Measurements from ENCODE around the gene TSPAN17.
"Not testable (repeated sequence)": the region's sequence is repeated elsewhere in the genome, so short reads cannot be mapped to it uniquely, and the experiment has no call there.

Gene TSPAN17

DNA sequence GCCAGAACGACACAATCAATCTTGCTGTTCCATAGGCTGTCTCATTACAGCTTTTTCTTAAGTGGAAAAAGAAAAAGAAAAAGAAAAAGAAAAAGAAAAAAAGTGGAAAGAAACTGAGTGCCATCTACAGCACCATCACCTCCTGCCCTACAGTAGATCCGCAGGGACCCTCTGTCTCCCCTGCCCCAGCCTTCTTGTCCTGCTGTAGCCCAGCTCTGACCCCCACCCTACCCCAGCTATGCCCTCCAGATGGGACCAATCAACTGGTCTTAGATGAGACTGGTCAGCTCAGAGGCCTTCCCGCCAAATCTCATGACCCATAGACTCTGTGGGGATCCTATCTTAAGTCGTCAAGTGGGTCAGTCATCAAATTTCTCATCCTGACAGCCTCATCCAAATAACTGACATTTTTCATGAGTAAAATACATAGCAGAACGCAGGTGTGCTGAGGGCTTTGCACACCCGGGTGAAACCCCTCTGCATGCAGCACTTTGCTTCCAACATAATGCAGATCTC, 34.8 kb downstream of the TSPAN17 start:
- DNase-seq: no peak

DNA sequence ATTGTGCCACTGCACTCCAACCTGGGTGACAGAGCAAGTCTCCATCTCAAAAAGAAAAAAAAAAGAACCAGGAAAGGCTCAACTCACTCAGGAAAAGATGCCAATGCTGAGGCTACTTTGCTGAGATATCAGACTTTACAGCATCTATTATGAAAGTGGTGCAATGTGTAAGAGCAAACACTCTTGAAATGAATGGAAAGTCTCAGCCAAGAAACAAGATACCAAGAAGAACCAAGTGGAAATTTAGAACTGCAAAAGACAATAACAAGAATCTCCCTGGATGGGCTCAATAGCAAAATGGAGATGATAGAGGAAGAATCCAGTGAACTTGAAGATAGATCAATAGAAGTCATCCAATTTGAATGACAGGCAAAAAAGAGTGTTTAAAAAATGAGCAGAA, 37.7 kb downstream of the TSPAN17 start:
- no peak for DNase-seq

DNA sequence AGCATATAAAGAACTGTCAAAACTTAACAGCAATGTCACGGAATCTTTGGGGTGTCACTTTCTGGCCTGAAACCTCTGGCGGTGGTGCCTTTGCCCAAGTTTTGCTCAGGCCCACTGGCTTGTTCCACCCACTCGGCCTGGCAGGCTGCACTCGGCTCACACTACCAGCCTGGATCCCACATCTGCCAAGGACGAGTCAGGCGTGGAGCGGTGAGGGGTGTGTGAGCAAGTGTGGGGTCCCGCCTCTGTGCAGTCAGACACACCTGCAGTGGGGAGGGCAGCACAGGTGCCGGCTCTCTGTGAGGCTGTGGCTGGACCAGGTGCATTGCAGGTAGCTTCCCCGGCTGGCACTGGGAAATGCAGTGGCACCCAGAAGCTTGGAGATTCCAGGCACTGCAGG, 40.0 kb downstream of the TSPAN17 start:
- DNase-seq: no peak

DNA sequence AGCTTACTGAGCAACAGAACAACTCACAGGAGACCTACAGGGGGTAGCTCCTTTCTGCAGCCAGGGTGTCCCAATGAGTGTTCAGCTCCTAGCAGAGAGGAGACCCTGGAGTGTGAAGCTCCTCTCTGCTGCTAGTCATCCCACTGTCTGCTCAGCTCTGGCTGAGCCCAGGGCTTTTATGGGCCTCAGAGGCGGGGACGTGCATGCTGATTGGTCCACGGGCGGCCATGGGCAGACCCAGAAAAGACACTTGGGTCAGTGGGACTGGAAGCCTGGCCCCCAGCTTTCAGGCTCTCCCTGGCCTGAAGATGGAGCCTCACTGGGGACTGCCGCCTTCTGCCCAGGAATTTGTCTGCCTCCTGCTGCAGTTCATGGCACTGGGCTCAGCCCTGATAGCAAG, 40.6 kb downstream of the TSPAN17 start:
- no peak for DNase-seq

DNA sequence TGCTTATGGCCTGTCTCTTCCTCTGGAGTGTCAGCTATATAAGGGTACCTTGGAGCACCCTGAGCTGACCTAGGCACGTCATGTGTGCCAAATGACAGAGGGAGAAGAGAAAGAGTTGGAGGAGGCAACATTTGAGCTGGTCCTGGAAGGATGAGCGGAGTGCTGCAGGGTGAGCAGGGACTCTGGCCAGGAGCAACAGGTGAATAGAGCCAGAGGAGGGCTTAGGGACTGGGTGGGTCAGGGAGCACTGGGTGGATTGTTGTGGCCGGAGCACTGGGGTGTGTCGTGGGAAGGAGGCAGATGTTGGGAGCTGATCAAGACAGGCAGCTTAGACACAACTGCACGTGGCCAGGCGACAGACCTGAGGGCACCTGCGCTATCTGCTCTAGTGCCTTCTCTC, 43.6 kb downstream of the TSPAN17 start:
- no peak for DNase-seq

DNA sequence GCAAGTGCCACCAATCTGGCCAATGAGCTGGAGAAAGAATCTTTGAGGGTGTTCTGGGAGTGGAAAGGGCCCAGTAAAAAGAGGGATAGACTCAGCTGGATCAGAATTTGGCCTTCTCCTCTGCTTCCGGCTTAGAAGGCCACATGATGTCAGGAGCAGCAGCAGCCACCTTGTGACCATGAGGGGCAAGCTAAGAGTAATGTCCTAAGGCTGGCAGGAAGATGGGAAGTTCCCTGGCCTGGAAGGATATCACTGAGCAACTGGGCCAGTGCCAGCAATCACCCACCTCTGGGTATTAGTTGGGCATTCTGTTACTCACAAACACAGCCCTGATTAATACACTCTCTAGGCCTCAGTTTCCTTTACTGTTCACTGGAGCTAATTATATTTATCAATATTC, 44.2 kb downstream of the TSPAN17 start:
- DNase-seq: no peak

DNA sequence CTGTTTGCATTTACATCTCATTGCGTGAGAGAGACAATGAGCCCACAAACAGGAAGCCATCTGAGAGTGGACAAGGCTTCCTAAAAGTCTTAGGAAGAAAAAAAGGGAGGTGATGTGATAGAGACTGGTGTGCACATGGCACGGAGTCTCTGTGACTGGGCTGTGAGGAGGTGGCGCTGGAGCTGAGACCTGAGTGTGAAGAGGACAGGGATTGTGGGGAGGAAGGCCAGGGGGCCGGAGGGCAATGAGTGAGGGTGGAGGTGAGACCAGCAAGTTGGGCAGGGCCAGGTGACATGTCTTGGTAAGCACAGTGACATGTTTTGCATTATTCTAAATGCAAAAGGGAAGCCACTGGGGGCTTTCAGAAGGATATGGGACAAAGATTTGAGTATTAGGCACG, 45.0 kb downstream of the TSPAN17 start:
- DNase-seq: no peak

DNA sequence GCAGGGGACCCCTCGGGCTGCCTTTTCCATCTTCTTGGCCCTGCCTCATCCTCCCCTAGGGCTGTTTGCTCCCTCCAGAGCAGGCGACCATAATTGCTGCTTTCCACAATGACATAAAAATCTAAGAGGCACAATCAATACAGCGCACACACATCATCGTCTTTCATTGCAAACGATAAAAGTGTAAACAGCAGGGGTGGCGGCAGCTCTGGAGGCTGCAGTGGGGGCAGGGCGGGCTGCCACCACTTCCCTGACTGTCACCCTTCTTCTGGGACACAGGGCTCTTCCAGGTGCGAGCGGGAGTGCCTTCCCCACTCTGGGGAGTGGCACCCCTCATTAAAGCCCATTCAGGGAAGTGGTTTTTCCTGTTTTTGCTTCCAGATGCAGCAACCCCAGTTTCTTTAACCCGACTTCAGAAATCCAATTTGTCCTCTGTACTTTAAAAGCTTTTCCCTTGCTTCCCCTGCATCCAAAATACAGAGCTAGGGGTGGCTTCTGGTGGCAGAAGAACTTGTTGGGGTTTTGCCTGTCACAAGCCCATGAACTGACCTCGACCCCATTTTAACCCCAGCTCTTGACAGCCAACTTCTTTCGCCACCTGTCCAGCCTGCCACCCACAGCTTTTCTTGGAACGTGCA, 45.7 kb downstream of the TSPAN17 start:
- no peak for DNase-seq

DNA sequence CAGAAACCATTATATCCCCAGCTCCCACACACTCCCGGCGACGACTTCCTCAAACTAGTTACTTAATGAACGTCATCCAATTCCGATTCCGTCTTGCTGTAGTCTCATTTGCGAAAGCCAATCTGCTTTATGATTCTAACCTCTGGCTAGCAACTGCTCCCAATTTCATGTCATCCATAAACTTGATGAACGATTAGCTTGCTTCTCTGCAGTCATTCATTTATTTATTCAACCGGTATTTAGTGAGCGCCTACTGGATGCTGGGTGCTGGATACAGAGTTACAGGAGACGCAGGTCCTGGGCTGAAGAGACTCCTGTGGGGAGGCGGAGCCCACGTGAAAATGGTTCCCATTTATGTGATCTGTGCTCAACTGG, 46.2 kb downstream of the TSPAN17 start:
- no peak for DNase-seq

DNA sequence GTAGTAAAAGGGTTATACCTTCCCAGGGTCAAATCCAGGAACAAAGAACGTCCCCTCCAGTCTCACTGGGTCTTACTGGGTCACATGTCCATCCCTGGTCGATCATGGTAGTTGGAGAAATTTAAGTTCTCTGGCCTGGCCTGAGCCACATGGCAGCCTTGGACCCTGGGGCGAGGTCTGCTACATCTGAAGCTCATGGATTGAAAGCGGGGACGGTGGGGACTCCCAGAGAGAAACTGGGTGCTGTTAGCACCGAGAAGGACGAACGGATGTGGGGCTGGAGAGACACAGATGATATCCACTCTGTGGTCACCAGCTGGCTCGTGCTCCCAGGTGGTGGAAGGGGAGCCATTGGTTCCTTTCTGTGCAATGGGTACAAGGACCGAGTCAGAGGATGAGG, 46.9 kb downstream of the TSPAN17 start:
- DNase-seq: no peak

DNA sequence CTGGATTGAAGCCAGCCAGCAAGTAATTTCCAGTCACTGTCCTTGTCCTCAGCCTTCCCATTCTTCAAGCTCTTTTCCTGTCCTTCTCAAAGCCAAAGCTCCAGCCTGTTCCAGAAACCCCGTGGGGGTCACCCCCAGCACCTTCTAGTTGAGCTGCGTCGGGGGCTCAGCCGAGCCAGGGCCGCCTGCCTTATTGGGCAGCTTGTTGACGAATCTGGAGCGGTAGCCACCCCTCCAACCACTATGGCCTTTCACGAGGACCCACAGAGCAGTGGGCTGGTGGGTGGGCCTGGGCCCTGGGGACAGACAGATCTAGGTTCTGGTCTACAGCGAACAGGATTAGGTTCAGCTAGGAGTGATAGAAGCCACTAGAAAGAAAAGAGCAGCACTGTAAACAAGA, 47.3 kb downstream of the TSPAN17 start:
- DNase-seq: no peak

DNA sequence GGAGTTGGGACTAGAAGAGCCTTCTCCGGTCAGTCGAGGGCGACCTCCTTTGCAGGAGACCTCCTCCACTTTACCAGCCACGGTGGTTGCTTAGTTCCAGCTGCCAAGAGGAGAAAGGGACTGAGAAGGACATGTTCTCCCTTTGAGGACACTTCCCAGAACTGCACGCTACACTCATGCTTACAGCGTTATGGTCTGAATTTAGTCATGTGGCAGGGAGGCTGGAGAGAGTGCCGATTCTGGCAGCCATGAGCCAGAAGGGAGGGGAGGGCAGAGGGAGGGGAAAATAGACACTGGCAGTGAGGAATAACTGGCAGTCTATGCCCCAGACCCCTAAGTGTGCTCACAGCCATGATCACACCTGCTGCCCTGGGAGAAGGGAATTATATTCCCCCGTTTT, 47.8 kb downstream of the TSPAN17 start:
- DNase-seq: no peak

DNA sequence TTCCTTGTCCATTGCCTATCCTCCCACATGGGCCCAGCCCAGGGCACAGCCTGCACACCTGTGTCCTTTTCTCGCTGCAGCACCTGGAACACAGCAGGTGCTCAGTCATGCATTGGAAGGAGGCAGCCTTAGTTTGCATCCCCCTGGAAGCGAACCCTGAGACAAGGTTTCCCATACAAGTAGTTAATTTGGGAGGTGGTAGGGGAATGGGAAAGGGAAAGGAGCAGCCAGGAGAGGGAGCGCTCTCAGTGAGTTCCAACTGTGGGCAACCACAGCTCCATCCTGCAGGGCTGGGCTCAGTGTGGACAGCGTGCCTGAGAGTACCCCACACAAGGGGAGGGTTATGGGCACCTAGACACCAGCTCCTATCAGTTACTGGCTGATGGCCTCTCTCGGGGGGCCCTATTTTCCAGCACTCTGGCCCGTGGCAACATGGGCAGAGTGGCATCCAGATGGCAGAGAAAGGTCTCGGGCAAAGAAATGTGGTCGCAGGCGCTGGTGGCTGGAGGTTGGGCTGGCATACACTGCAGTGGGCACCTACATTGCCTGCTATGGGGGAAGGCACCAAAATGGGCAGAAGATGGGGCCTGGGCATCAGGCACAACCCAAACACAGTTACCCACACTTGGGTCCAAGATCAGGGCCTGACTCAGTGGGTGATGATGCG, 50.1 kb downstream of the TSPAN17 start:
- no peak for DNase-seq

DNA sequence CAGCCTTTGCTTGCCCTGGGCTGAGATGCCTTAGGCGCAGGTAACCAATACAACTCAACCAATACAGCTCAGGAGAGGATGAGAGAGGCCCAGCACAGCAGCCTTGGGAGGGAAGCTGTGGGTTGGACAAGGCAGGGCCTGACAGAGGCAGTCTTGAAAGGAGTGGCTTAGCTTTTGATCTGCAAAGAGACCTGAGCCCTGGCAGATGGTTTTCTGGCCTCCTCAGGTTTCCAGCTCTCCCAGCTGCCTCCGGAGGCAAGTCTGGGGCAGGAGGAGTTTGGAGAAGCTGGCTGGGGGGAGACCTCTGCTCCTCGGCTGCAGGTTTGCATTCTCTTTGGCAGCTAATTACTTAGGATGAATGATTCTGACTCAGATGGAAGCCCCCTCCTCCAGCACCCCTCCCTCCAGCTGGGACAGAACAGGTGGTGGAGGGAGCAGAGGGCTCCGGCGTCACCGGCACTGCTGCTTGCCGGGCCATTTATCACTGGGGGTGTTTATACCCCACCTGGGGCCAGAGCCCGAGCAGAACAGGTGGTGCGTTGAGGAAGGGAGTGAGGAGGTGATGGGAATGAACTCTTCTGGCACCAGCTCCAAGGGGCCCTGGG, 50.8 kb downstream of the TSPAN17 start:
- no peak for DNase-seq

DNA sequence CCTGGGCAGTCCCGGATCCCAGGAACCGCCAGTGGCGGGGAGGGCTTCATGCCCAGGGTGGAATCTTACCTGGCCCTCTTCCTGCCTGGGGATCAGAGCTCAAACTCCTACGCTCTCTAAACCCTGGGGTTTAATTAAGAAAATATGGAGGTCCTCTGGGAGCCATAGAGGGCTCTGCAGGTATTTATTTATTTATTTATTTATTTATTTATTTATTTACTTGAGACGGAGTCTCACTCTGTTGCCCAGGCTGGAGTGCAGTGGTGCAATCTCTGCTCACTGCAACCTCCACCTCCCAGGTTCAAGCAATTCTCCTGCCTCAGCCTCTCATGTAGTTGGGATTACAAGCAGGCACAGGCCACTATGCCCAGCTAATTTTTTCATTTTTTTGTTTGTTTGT, 52.2 kb downstream of the TSPAN17 start:
- DNase-seq: not testable (repeated sequence)

DNA sequence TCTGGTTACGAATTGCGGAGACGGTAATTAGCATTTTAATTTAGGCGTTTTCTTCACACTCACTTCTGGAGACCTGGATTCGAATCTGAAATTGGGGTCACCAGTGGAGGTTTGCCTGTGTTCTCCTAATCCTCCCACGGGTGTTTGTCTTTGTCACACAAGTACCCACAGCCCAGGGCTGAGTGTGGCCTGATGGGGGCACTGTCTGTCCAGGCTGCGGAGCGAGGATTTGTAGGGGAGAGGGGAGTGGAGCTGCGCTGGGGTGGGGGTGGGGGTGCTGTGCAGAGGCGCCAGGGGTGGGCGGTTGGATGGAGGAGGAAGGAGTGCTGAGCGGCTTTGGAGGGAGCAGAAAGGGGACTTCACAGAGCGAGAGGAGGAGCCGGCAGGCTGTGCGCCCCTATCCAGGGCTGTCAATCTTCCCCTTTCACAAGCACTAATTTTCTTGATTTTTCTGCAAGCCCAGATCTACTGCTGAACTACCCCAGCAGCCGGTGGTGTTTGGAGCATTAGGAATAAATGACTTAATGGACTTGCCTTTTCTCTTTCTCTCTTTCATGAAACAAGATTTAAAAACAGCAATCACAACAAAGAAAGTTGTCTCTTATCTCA, 53.1 kb downstream of the TSPAN17 start:
- DNase-seq: no peak

DNA sequence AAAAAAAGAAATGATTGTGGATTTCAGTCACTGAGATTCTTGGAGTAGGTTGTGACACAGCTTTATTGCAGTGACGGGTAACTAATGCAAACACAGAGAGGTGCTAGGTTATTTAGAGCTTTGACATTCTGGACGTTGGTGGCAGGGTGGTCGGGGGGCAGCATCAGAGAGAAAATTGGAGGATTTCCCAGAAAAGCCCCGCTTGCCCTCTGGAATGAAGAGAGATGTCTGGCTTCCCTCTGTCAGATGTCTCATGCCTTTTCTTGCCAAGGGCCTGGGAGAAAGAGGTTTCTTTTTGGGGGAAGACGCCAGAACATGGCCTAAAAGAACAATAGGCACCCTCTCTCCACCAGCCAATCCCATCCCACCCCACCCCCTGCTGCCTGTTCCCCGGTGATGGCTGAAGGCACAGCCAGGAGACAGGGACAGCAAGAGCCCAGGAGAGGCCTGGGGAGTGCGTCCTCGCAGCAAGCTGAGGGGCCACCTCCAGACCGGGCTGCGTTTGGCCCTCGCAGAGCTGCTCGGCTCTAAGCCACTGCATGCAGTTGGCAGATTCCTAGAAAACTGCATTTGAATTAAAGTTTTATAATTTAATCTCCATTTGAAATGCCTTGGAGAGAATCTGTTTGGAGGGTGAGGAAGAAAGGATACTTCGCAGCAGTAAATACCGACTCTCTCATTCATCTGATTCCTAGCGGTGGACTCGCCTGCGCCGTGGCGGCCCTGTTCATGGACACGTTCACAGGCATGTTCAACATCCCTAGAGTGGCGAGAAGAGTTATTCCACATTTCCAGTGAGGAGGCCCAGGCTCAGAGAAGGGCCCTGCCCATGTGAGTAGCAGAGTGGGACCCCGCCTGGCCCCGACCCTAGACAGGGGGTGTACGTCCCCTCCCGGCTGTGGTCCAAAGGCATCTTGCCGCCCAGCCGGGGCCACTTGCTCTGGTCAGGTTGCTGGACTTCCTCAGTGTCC, 55.7 kb downstream of the TSPAN17 start:
- no peak for DNase-seq

DNA sequence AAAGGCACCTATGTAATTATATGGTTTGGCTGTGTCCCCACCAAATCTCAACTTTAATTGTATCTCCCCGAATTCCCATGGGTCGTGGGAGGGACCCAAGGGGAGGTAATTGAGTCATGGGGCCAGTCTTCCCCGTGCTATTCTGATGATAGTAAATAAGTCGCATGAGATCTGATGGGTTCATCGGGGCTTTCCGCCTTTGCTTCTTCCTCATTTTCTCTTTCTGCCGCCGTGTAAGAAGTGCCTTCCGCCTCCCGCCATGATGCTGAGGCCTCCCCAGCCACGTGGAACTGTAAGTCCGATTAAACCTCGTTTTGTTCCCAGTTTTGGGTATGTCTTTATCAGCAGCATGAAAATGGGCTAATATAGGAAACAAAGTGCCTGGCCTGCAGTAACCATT, 56.6 kb downstream of the TSPAN17 start:
- DNase-seq: no peak

DNA sequence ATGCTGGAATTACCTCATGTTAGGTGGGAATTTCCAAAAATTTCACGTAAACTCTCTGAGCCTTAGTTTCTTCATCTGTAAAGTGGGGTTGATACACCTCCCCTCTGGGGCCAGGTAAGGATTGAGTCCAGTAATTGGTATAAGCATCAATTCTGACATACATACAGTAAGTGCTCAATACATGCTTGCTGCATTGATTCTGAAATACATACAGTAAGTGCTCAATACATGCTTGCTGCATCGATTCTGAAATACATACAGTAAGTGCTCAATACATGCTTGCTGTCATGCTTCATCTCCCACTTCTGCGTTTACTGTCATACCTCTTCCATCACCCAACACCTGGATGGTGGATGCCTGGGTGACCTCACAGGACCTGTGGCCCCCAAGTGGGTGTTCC, 57.1 kb downstream of the TSPAN17 start:
- DNase-seq: no peak

DNA sequence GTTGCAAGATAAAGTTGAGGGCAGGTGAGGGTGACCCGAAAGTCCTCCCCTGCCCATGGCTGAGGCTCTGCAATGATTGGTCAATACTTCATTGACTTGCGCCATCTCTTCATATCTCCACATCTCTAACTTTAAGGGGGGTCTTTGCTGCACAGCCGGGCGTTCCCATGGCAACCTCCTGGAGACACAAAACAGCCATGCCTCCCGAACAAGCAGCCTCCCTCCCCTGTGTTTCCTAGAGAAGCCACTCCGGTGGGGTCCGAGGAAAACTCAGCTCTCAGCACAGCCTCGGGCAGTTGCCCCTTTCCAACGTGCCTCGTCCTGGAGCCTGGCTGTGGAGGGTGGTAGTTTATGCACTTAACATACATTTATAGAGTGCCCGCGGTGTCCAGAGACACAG, 57.5 kb downstream of the TSPAN17 start:
- DNase-seq: no peak
